Activated CD8-positive, alpha-beta T cell treated with anti-CD3 and anti-CD28 coated beads for 36 hours (primary cell): ENCODE data around the gene MYO15B. TPM values are rescaled to one million over a fixed set of nuclear protein-coding genes. Genes with fewer than 3 reads are reported as not detected.

Source experiments
- ATAC-seq: fragments of 200-7000 bp; cut with Tn5 transposase; one replicate; pipeline ENCODE4 v1.10.0; 2021; ENCODE audit warnings: mild to moderate bottlenecking, moderate library complexity
- CTCF ChIA-PET: fragments of 350-600 bp; sonication (Branson Sonifier 250); formaldehyde crosslinking; loops from one replicate; lab custom pipeline; 2021; ENCODE audit warnings: antibody characterized with exemption; lab: Charles Lee
- POLR2A ChIA-PET: fragments of 350-600 bp; sonication (Branson Sonifier 250); formaldehyde crosslinking; loops from one replicate; lab custom pipeline; 2021; ENCODE audit warnings: antibody characterized with exemption; lab: Charles Lee
- DNase-seq: peaks from one replicate; pipeline ENCODE4 v3.0.0-alpha.2; 2020
- H3K27ac Mint-ChIP-seq: one replicate; pipeline ENCODE4 v1.8.0; 2021; ENCODE audit warnings: mild to moderate bottlenecking, mixed read lengths
- H3K27me3 Mint-ChIP-seq: one replicate; pipeline ENCODE4 v1.8.0; 2021; ENCODE audit warnings: mixed read lengths
- H3K36me3 Mint-ChIP-seq: one replicate; pipeline ENCODE4 v1.8.0; 2021; ENCODE audit warnings: low read depth, mixed read lengths
- H3K4me1 Mint-ChIP-seq: one replicate; pipeline ENCODE4 v1.8.0; 2021; ENCODE audit warnings: low read depth, mixed read lengths
- H3K4me3 Mint-ChIP-seq: one replicate; pipeline ENCODE4 v1.8.0; 2021; ENCODE audit warnings: mild to moderate bottlenecking, moderate library complexity, mixed read lengths
- H3K9me3 Mint-ChIP-seq: one replicate; pipeline ENCODE4 v1.8.0; 2021; ENCODE audit warnings: mixed read lengths
- intact Hi-C: fragments of 100-400 bp; cut with micrococcal nuclease; formaldehyde crosslinking; loops from one replicate; pipeline ENCODE4 v1.10.0; 2022
- total RNA-seq, 2 experiments: library from RNA; stranded (reverse); gene quantifications; one replicate each; pipeline ENCODE4 v1.2.3, GENCODE V29; 2021
- TF ChIP-seq, protein P1 (sequence below): fragments of 200-600 bp; IDR thresholded peaks from one replicate; pipeline ENCODE4 v1.8.0; 2022; ENCODE audit warnings: antibody characterized with exemption, mild to moderate bottlenecking

Gene MYO15B
- total RNA-seq, 2 experiments from 2014 or later, result 24.9 to 28.7 TPM

DNA sequence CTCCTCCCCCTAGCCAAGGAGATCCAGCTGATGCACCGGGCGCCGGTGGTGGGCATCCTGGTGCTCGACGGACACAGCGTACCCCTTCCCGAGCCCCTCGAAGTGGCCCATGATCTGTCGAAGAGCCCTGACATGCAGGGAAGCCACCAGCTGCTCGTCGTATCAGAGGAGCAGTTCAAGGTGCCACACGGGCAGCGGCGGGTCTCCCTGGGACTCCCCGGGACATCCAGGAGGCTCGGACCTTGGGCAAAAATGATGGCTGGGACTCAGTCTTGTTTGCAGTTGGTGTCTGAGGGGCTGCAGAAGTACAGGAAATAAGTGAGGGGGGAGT, 15.8 kb upstream of the MYO15B start:
- no peaks in the 10 kb centered on the region for H3K27me3 Mint-ChIP-seq
- intact Hi-C loops, result no loop called here
- H3K36me3 Mint-ChIP-seq, result no peaks in the 10 kb centered on the region
- H3K9me3 Mint-ChIP-seq, result no peaks in the 10 kb centered on the region
- H3K4me3 Mint-ChIP-seq, result no peak overlapping the region
- TF ChIP-seq, protein P1, sequence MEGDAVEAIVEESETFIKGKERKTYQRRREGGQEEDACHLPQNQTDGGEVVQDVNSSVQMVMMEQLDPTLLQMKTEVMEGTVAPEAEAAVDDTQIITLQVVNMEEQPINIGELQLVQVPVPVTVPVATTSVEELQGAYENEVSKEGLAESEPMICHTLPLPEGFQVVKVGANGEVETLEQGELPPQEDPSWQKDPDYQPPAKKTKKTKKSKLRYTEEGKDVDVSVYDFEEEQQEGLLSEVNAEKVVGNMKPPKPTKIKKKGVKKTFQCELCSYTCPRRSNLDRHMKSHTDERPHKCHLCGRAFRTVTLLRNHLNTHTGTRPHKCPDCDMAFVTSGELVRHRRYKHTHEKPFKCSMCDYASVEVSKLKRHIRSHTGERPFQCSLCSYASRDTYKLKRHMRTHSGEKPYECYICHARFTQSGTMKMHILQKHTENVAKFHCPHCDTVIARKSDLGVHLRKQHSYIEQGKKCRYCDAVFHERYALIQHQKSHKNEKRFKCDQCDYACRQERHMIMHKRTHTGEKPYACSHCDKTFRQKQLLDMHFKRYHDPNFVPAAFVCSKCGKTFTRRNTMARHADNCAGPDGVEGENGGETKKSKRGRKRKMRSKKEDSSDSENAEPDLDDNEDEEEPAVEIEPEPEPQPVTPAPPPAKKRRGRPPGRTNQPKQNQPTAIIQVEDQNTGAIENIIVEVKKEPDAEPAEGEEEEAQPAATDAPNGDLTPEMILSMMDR, result no peak
- H3K4me1 Mint-ChIP-seq, result no peaks in the 10 kb centered on the region
- no peak for ATAC-seq
- ChIA-PET CTCF (no interaction called here), POLR2A (no interaction called here)
- no peak for DNase-seq
- H3K27ac Mint-ChIP-seq, result no peak overlapping the region

DNA sequence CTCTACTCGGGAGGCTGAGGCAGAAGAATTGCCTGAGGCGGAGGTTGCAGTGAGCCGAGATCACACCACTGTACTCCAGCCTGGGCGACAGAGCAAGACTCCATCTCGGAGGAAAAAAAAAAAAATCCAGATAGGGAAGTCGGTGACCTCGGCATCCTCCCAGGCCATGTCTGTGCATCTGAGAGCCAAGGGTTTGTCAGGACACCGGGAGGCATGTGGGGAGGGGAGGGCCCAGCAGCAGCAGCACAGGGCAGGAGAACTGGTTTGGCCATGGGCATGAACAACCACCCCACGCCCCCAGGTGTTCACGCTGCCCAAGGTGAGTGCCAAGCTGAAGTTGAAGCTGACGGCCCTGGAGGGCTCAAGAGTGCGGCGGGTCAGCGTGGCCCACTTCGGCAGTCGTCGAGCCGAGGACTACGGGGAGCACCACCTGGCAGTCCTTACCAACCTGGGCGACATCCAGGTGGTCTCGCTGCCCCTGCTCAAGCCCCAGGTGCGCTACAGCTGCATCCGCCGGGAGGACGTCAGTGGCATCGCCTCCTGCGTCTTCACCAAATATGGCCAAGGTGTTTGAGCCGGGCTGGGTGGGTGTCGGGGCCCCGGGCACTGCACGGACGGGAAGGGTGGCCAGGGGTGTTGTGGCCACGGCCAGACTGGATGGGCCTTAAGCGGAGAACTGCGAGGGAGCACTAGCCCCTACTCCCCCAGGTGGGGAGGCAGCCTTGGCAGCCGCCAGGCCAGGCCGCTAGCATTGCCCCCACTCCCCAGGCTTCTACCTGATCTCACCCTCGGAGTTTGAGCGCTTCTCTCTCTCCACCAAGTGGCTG, 14.7 kb upstream of the MYO15B start:
- intact Hi-C loops, result no loop called here
- Mint-ChIP-seq H3K4me3 (no peak overlapping the region), H3K36me3 (no peaks in the 10 kb centered on the region), H3K4me1 (no peaks in the 10 kb centered on the region), H3K9me3 (no peaks in the 10 kb centered on the region), H3K27me3 (no peaks in the 10 kb centered on the region), H3K27ac (no peak overlapping the region)
- DNase-seq (no peak), ATAC-seq (no peak)
- POLR2A ChIA-PET, result no interaction called here
- CTCF ChIA-PET, result no interaction called here
- TF ChIP-seq, protein P1, result no peak

DNA sequence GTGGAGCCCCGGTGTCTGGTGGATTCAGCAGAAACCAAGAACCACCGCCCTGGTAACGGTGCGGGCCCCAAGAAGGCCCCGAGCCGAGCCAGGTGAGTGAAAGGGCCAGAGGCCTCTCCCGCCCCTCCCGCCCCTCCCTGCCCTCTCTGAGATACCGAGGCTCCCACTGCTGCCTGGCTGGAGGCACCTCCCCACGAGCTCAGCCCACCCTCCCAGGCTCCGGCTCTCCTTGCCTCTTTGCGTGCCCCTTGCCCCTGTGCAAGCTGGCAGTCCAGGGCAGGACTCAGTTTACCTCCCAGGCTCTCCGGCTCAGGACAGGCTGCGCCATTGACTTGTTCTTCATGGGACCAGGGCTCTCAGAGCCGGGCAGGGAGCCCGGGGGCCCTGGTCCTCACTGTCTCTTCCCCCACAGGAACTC, 14.1 kb upstream of the MYO15B start:
- ChIA-PET POLR2A (no interaction called here), CTCF (no interaction called here)
- no peak overlapping the region for H3K4me3 Mint-ChIP-seq
- H3K27me3 Mint-ChIP-seq, result no peaks in the 10 kb centered on the region
- DNase-seq, result no peak
- no peak overlapping the region for H3K27ac Mint-ChIP-seq
- no peak for ATAC-seq
- no peaks in the 10 kb centered on the region for H3K36me3 Mint-ChIP-seq
- H3K4me1 Mint-ChIP-seq, result no peaks in the 10 kb centered on the region
- intact Hi-C loops, result no loop called here
- no peaks in the 10 kb centered on the region for H3K9me3 Mint-ChIP-seq
- TF ChIP-seq, protein P1, result no peak

DNA sequence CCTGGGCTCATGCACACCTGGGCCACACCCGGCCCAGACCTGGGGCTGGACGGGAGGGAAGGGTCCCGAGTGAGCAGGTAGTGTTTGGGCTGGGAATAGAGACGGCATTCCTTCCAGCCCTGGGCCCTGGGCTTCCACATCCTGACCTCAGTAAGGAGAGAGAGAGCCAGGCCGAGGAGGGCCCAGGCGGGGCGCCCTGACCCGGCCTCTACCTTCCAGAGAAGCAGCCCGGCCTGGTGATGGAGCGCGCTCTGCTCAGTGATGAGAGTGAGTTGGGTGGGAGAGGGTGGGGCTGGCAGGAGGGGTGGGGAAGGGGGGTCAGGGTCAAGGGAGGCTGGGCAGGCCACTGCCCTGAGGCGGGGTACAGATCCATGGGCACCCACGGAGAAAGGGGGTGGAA, 13.6 kb upstream of the MYO15B start:
- Mint-ChIP-seq H3K4me3 (no peak overlapping the region), H3K4me1 (no peaks in the 10 kb centered on the region), H3K9me3 (no peaks in the 10 kb centered on the region), H3K36me3 (no peaks in the 10 kb centered on the region), H3K27me3 (no peaks in the 10 kb centered on the region), H3K27ac (no peak overlapping the region)
- ChIA-PET POLR2A (no interaction called here), CTCF (no interaction called here)
- ATAC-seq, result no peak
- intact Hi-C loops, result no loop called here
- TF ChIP-seq, protein P1, result no peak
- DNase-seq, result no peak

DNA sequence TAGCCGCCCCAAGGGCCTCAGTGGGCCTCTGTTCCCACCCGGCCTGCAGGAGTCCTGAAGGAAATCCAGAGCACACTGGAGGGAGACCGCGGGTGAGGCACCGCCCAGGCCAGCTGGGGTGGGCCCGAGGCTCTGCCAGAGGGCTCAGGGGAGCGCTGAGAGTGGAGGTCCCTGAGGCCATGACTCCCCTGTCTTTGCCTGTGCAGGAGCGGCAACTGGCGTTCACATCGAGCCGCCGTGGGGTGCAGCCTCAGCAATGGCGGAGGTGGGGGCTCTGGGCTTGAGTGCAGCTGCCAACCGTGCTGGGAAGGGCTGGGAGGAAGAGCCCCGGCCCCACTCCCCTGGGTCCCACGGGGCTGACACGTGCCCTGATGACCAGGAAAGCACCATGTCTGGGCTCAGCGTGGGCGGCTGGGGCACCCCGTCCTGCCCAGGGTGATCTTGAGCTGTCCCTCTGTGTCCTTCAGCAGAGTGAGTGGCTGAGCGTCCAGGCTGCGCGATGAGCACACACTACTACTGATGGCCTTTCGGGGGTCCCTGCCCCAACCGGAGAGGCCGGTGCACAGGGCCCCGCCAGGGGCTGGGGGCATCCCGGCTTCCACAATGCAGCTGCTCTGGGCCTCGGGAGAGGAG, 13.1 kb upstream of the MYO15B start:
- intact Hi-C loops, result no loop called here
- ChIA-PET CTCF (no interaction called here), POLR2A (no interaction called here)
- DNase-seq (no peak), ATAC-seq (no peak)
- Mint-ChIP-seq H3K4me1 (no peaks in the 10 kb centered on the region), H3K27ac (no peak overlapping the region), H3K36me3 (no peaks in the 10 kb centered on the region), H3K4me3 (no peak overlapping the region), H3K9me3 (no peaks in the 10 kb centered on the region), H3K27me3 (no peaks in the 10 kb centered on the region)
- TF ChIP-seq, protein P1, result no peak
